ENCODE data around the gene ZNF319.

Gene ZNF319

DNA sequence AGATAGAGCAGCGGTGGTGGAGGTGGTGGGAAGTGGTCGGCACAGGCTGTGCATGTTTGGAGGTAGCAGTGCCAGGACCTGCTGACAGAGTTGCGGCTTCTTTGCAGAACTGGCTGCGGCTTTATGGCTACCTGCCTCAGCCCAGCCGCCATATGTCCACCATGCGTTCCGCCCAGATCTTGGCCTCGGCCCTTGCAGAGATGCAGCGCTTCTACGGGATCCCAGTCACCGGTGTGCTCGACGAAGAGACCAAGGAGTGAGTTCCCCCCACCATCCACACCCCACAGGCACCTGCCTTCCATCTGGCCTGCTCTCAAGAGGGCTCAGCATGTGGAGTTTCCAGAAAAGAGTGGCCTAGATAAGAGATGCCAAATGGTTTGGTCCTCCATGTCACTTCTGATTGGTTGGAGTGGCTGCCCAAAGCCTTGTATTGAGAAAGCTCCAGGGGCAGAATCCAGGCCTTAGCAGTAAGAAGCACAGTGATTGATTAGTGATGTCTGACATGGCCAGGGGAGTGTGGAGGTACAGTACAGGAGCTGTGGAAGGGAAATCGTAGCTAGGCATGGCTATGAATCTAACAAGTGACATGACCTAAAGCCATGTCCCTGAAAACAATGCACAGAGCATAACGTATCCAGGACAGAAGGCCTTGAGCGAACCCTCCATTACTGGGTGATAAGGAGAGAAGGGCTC lies 37.0 kb upstream of the ZNF319 start:
- DNase-seq (ENCODE audit: low read depth in 2 of 2), result no peak

DNA sequence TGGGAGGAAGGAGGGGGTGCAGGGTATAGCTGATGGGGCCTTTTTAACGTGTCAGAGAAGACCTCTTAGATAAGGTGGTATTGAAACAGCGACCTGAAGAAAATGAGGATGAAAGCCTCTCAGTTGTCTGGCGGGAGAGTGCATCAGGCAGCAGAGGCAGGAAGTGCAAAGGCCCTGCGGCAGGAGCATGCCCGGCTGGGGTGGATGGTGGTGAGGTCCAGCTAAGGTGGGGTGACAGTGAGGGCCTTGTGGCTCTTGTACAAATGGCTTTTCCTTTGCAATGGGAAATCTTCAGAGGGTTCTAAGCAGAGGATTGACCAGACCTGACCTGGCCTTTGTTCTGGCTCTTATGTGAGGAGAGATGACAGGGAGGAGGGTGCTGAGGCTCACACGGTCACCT lies 36.5 kb upstream of the ZNF319 start:
- no peak for DNase-seq (ENCODE audit: low read depth in 2 of 2)

DNA sequence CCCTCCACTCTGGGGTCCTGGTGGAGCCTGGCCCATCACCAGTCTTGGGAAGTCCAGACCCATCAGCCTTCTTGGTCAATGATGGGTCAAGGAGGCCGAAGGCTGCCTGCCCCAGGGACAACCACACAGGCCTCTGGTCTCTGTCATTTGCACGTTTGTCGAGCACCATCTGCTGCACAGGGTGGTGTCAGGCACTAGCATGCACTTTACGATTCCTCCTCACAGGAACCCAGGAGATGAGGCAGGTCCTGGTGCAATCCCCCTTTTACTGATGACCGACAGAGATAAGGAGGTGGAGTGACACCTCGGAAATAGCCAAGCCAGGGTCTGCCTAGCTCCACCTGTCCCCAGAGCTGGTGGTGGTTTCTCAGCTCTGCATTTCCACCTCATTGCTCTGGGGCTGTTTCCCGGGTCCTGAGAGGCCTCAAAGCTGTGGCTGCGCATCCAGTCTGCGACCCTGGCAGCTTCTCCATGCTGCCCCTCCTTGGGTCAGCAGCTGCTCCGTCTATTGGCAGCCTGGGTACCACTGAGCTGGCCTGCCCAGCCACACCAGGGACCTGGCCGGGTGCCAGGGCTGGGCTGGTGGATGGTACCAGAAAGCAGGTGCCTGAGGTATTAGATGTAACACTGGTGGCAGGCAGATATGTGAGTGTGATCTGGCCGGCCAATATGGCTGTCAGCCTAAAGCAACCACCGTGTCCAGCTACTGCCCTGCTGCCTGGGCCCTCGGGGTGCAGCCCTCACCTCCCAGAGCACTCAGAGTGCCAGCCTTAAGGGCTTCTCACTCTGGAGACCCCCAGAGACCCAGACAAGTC lies 35.1 kb upstream of the ZNF319 start:
- no peak for DNase-seq (ENCODE audit: low read depth in 2 of 2)

DNA sequence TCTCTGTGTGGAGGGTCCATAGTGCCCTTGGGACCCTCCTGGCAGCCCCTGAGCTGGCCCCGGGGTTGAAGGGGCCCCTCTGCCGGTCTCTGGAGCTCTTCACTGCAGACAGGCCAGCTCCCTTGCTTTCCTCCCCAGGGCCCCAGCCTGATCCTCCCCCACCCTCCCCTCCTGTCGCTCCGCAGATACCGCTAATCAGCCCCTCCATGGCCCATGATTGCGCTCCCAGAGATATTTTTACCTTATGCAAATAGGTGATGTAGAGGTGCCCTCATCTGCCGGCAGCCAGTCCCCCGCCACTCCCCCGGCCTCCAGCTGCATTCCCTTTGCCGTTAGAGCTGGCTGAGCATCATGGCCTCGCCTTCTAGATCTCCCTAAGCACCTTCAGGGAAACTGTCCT lies 34.3 kb upstream of the ZNF319 start:
- no peak for DNase-seq (ENCODE audit: low read depth in 2 of 2)

DNA sequence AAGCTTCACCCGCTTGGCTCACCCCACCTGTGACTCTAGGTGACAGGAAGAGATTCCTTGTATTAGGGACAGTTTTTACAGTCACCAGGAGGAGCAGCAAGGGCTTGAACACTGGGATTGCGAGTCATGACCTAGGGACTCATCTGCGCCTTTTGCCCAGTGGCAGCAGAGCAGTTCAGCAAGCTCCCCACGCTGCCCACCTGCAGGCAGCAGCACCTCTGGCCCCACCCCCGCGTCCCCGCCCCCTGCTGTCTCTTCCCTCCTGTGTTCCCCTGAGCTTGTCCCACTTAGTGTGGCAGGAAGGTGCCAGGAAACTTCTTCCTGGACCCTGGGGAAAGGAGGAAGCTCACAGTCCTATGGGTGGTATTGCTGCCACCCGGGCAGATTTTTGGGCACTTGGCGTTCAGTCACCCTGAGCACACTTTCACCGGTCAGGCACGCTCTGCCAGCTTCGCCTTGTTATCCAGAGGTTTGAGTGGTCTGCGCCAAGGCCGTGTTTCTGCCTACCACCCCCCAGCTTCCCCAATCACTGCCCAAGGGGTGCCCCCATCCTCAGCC lies 33.7 kb upstream of the ZNF319 start:
- DNase-seq (ENCODE audit: low read depth in 2 of 2), result no peak

DNA sequence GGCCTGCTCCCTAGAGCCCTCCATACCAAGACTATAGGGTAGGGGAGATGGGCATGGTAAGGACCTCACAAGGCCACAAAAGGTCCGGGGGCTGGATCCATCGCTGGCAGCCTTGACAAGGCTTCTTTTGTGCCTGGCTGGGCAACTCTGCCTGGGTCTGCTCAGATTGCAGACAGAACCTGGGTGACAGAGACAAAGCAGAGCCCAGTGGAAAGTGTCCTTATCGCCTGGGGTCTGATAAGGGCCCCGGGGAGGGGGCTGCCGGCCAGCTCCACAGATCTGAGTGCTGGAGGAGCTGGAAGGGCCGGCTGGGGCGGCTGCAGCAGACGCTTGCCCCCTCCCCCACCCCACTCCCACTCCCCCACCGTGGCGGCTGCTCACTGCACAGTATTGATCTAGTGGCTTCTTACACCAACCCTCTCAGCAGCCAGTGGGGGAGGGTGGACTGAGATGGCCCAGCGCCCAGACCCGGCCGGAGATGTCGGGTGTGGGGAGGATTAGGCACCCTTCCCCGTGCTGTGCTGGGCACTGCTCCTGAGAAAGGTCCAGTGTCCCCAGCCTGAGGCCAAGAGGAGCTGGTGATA lies 32.3 kb upstream of the ZNF319 start:
- DNase-seq (ENCODE audit: low read depth in 2 of 2), result no peak

DNA sequence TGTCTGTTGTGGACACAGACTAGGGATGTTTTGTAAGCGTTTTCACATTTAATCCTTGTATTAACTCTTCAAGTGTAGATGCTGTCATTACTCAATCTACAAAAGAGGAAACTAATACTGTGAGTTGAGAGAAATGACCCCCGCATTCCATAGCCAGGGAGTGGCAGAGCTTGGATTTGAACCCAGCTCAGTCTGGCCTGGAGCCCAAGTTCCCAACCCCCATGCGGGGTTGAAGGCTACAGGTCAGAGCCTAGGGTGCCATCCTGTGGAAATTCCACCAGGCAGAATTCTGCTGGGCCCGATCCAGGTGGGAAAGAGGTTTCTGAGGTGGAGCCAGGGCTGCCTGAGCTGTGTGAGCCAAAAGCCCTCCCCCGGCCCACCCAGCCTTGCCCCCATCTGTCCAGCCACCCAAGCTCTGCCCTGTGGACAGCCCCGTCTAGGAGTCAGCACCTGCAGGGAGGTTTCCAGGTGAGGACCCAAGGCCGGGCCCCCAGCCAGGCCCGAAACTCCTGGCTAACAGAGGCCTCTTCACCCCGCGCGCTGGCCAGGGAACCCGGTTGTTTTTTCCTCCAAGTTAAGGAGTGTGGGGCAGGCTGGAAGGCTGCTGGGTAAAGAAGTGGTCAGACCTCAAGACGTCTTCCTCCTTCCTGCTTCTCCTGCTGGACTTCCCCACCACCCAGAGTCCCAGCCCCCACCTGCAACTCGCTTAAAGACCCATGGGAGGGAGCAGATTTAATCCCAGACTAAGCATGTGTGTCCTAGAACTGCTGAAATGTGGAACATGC lies 30.7 kb upstream of the ZNF319 start:
- DNase-seq (ENCODE audit: low read depth in 2 of 2), result no peak

DNA sequence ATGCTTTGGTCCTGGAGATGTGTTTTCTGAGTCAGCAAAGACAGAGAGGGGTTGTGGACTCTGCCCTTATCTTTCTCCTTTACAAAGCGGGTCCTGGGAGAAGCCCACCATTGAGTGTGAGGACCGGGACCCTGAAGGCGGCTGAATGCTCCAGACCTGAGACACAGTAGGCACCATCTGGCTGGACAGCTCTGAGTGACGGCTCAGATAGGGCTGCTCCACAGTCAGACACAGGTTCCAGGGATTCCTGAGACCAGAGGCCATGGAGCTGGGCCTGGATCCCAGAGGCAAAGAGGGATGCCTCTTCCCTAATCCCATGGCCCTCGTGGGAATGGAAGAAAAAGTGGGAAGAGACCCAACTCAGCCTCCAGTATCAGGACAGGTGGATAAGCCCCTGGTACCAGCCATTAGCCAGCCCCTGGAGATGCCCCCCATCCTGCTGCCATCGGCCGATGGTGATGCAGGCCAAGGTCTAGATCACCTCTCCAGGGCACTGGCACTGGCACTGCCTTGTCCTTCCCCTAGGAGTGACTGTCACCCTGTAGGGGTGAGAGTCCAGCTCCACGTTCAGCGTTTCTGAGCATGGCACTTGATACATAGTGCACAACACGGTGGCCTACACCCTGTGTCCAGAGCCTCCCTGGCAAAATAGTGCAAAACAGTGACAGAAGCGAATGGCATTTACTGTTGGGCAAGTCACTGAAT lies 29.8 kb upstream of the ZNF319 start:
- no peak for DNase-seq (ENCODE audit: low read depth in 2 of 2)

DNA sequence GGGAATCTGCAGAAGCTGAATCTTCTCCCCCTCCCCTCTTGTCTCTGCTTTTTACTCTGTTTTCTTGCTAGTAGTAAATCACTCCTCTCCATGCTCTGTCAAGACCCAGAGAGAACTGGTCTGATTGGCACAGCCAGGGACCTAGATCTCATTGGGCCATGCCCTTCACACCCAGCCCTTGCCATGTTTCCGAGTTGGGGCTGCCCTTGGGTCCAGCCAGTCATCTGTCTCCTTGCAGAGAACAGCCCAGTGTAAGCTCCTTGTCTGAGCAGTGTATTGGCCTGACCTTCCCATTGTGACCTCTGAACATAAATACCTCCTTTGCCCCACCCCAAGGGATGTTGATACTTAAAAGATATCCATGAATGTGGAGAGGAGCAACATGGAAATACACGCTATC lies 28.9 kb upstream of the ZNF319 start:
- no peak for DNase-seq (ENCODE audit: low read depth in 2 of 2)

DNA sequence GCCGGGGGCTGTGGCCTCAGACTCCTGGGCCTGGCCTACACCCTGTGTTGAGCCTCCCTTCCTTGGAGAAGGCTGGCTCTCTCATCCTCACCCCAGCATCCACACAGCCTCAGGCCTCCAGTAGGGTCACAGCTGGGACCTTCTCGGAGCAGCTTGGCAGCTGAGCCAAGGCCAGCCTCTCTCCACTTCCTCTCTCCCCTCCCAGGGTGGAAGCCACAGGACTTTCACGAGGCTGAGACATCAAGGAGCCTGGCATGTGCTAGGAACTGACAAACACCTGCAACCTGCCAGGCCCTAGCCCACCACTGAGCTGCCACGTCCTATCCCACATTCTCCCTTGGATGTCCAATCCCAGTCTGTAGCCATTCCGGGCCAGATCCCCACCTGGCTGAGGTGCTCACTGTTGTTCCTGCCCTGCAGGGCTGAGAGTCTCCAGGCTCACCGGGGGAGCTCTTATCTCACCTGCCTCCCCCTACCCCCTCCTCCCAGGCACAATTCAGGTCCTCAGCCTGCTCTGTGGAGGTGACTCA lies 28.1 kb upstream of the ZNF319 start:
- no peak for DNase-seq (ENCODE audit: low read depth in 2 of 2)

DNA sequence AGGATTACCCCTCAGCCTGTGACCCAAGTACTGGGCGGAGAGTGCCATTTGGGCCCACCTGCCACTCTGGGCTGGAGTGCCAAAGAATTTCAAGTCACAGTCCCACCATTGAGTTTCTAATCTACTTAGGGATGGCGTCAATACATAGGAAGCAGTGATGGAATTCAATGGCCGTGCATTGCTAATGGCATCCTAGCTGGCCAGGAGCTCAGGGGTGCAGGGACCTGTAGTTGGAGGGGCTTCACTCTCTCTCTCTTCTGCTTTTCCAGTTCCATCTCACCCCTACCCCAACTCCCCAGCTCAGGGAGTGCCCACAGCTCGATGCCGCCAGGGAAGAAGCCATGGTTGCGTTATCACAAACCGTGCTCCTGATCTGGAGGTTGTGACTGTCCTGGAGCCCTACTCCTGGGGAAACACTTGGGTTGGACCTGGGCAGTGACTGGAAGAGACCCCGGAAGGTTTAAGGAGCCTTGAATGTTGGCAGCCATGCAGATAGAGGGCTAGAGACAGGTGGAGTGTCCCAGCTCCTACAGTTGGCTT lies 27.5 kb upstream of the ZNF319 start:
- no peak for DNase-seq (ENCODE audit: low read depth in 2 of 2)

DNA sequence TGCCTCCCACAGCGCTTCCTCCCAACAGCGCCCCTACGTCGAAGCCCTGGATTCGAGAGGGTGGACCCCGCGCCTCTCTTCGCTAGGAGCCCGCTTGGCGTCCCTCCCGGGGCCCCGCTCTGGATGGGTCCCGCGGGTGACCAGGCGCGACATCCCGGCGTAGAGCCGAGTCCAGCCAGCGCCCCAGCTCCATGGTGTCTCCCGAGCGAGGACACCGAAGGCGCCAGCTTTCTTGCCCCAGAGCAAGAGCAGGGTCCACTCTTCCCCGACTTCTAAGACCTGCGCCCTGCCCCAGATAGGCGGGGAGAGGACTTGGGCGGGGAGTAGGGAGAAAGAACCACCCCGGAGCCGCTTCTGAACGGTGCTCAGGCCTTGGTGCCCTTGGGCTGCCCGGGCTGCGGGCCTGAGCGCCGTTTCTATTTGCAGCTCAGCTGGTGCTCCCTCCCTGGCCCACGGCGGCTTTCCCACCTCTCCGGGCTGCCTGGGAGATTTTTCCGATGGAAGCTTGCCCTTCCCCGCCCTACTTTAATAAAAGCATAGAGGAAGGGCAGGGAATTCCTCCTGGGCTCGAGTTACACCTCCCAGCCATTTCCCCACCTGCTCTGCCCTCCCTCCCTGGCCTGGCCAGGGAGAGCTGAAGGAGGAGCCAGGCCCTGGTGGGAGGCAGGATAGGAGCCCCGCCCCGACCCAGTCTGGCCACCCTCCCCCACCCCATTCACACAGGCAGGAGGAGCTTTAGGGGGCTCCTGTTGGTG lies 26.9 kb upstream of the ZNF319 start:
- no peak for DNase-seq (ENCODE audit: low read depth in 2 of 2)

DNA sequence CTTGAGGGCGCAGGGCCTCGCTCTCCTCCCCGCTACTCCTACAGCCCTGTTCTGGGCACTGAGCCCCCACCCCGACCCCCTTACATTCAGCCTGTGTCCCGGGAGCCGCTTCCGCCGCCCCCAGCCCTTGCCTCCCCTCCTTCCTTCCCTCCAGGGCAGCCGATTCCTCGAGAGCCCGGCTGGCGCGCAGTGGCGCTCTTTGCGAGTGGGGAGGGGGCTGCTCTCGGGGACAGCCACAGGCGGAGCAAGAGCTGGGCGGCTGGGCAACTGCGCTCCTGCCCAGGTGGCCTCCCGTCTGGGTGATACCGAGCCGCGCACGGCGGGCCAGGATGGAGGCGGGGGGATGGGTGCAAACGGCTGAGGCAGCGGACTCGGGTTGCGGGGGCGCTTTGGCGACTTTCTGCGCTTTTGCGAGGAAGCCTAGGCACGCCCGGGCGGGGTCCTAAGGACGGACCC lies 26.3 kb upstream of the ZNF319 start:
- no peak for DNase-seq (ENCODE audit: low read depth in 2 of 2)

DNA sequence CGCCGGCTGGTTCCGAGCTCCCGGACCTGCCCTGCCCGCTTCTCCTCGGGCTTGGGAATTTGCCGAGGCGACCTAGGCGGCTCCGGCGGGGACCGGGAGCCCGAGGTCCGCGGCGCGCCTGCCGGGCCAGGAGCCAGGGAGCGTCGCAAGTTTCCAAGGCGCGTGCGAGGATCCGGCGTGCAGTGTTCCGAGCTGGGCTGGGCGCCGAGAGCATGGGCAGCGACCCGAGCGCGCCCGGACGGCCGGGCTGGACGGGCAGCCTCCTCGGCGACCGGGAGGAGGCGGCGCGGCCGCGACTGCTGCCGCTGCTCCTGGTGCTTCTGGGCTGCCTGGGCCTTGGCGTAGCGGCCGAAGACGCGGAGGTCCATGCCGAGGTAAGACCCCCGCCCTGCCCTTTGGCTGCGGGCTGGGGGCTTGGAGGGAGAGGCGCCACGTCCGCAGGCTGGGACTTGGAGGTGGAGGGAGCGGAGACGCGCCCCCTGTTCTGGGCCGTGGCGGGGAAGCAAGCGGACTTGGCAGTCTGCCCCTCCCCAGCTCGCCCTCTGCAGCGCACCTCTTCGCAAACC lies 25.8 kb upstream of the ZNF319 start:
- DNase-seq (ENCODE audit: low read depth in 2 of 2), result no peak

DNA sequence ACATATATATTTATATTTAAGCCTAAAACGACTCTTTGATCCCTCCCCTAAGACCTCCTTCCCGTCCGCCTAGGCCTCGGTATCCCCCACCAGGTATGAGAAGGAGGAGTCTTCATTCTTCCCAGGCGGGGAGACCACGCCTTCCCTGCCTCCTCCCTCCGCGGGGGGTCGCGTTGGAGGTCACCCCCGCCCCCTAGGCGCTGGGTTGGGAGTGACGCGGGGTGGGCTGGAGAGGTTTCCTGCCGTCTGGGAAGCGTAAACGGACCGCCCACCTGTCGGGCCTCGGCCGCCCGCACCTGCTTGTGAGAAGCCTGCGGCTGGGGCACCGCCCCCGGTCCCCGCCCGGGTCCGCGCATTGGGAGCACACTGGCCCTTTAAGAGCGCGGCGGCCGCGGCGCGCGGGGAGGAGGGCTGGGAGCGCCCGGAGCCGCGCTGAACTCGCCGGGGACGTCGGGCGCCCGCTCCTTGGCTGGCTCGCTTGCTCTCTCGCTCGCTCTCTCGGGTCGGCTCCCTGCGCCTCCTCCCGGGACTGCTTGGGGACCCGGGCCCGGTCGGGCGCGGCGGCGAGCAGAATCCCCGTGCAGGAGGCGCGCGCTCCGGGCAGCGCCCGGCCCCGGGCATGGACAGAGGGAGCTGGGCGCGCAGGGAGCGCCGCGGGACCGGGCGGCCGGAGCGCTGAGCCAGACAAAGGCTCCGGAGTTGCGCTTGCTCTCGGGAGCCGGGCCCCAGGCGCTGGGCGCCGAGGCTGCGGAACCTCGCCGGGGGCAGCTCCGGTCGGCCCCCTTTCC lies 25.1 kb upstream of the ZNF319 start, which contains the start of gene MMP15:
Gene MMP15 (plus strand): TSS at position 404 of the 788 bp plus-strand sequence. CDS start 597 bp downstream, outside the sequence.
- peak; percentile 35 to 48 for DNase-seq (ENCODE audit: low read depth in 2 of 2)

DNA sequence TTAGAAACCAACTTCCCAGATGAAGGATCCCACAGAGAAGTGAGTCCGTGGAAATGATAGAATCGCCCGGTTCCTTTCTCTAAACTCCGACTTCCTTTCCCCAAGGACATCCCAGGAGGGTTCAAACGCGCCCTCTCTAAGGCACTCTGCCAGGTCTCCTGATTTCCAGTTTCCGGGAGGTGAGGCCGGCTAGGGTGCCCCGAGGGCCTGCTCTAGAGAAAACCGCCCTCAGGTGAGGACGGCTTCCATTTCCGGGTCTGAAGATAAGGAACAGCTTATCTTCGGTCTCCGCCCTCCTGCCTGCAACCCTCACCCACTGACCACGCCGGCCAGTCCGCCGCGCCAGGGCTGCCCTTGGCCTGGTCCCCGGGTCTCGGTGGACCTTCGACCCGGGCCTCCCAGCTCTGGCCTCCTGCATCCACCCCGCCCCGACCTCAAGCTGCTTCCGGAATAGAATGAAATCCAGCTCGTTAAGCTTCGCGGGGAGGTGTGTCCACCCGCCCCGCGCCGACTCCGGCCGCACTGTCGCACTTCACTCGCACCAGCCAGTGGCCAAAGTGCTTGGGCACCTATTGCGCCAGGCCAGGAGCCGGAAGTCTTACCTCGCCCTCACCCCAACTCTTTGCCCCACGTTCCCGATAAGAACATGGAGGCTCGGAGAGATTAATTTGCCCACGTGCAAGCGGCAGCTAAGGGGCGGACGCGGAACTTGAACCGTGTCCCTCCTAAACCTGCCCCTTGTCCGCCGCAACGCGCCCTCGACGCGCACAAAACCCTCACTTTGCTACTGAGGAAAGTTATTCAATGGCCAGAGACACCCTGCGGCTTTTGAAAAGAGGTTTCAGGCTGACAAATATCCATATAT lies 24.2 kb upstream of the ZNF319 start:
- no peak for DNase-seq (ENCODE audit: low read depth in 2 of 2)

DNA sequence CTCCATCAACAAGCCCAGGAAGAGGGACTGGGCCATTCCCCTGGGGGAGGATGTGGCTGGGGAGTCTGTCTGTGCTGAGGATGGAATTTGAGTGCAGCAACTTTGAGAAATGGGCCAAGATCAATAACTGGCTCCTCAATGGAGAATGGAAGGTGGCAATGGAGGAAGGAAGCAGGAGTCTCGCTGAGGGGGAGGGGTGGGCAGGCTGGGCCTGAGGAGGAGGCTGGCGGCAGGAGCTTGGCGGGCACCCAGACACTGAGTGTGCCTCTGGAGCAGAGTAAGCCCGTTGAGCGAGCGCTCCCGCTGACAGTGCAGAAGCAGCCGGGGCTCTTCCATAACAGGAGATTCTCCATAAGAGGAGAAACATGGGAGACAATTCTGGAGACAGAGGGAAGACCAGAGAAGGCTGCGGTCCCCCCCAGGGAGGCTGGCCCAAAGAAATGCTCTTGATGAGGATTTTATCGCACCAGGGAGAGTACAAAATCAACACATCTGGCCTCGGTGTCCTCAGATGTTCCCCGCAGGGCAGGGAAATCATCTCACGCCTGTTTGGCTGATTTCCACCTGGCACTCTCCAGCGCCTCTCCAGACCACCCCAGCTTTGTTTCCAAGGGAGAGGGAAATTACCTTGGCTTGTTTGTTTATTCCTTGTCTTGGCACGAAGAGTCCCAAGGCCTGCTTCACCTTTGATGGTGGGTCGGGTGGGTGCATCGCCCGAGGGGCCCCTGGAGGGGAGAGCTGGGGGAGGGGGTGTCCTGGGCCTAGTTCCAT lies 22.3 kb upstream of the ZNF319 start:
- DNase-seq (ENCODE audit: low read depth in 2 of 2), result no peak

Data from stimulated activated CD4-positive, alpha-beta T cell treated with anti-CD3 and anti-CD28 coated beads, Interleukin-12 subunit alpha, Interleukin-12 subunit beta, amount 100 ng/mL, for 24 hours (primary cell).